GM21576 (cell line): ENCODE measurements around the gene TIE1.

Experiments used
- ATAC-seq: cut with Tn5 transposase; IDR thresholded peaks from one replicate; pipeline ENCODE4 v1.9.1; 2021; ENCODE audit warnings: mild to moderate bottlenecking, moderate library complexity; ENCODE audit not compliant: unreplicated experiment

Gene TIE1

GRCh38 chr1:43311521-43311920, 10.7 kb downstream of the TIE1 start:
- ATAC-seq = no peak

GRCh38 chr1:43312212-43312623, 11.4 kb downstream of the TIE1 start:
- ATAC-seq = no peak

- no peak for ATAC-seq
These were observed 12.1 kb downstream of the TIE1 start for GRCh38 chr1:43312663-43313515.

GRCh38 chr1:43313771-43314170, 13.0 kb downstream of the TIE1 start:
- no peak for ATAC-seq

- no peak for ATAC-seq
These were observed 13.5 kb downstream of the TIE1 start for GRCh38 chr1:43314233-43314632.

GRCh38 chr1:43315481-43315880, 14.7 kb downstream of the TIE1 start:
- no peak for ATAC-seq

GRCh38 chr1:43315963-43316737, 15.4 kb downstream of the TIE1 start:
- no peak for ATAC-seq

- ATAC-seq = no peak
These were observed 16.1 kb downstream of the TIE1 start for GRCh38 chr1:43316738-43317520.

- ATAC-seq = no peak
These were observed 17.2 kb downstream of the TIE1 start for GRCh38 chr1:43317817-43318471.

- ATAC-seq = no peak
These were observed 18.0 kb downstream of the TIE1 start for GRCh38 chr1:43318831-43319230.

- ATAC-seq = no peak
These were observed 18.5 kb downstream of the TIE1 start for GRCh38 chr1:43319288-43319687.

- no peak for ATAC-seq
These were observed 19.0 kb downstream of the TIE1 start for GRCh38 chr1:43319766-43320165.

- no peak for ATAC-seq
These were observed 20.6 kb downstream of the TIE1 start for GRCh38 chr1:43321331-43321891.

GRCh38 chr1:43322506-43322905, 21.7 kb downstream of the TIE1 start:
- ATAC-seq = no peak

GRCh38 chr1:43324810-43325209, 24.0 kb downstream of the TIE1 start:
- no peak for ATAC-seq

- no peak for ATAC-seq
These were observed 24.6 kb downstream of the TIE1 start for GRCh38 chr1:43325381-43325780.

GRCh38 chr1:43327549-43328292, 26.9 kb downstream of the TIE1 start:
- no peak for ATAC-seq

GRCh38 chr1:43329995-43330751, 29.4 kb downstream of the TIE1 start:
- ATAC-seq = no peak

GRCh38 chr1:43331688-43332087, 30.9 kb downstream of the TIE1 start:
- no peak for ATAC-seq
